ENCODE measurements around the gene HEATR5A.
"Not testable (repeated sequence)": the region's sequence is repeated elsewhere in the genome, so short reads cannot be mapped to it uniquely, and the experiment has no call there.

HEATR5A gene

GRCh38 chr14:31251028-31251958 is 169.1 kb downstream of the HEATR5A start:
- H3K4me3 ChIP-seq (ENCODE audit: low read depth, low read length), result no peak overlapping the region
- no peak for DNase-seq (ENCODE audit: low read depth)
- TF ChIP-seq MYC (IDR thresholded peaks at IDR 0.05; ENCODE audit: low read depth, low read length), result no peak
- TF ChIP-seq MAX (IDR thresholded peaks at IDR 0.05; ENCODE audit: low read depth, low read length), result no peak
- no peak for TF ChIP-seq POLR2A (IDR thresholded peaks at IDR 0.05; ENCODE audit: extremely low read depth, insufficient read length)
- TF ChIP-seq, protein P1, sequence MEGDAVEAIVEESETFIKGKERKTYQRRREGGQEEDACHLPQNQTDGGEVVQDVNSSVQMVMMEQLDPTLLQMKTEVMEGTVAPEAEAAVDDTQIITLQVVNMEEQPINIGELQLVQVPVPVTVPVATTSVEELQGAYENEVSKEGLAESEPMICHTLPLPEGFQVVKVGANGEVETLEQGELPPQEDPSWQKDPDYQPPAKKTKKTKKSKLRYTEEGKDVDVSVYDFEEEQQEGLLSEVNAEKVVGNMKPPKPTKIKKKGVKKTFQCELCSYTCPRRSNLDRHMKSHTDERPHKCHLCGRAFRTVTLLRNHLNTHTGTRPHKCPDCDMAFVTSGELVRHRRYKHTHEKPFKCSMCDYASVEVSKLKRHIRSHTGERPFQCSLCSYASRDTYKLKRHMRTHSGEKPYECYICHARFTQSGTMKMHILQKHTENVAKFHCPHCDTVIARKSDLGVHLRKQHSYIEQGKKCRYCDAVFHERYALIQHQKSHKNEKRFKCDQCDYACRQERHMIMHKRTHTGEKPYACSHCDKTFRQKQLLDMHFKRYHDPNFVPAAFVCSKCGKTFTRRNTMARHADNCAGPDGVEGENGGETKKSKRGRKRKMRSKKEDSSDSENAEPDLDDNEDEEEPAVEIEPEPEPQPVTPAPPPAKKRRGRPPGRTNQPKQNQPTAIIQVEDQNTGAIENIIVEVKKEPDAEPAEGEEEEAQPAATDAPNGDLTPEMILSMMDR (IDR thresholded peaks at IDR 0.05; ENCODE audit: low read depth, low read length), result no peak

- H3K4me3 ChIP-seq (ENCODE audit: low read depth, low read length), result no peak overlapping the region
- TF ChIP-seq, protein P1 (IDR thresholded peaks at IDR 0.05; ENCODE audit: low read depth, low read length), result no peak
- no peak for DNase-seq (ENCODE audit: low read depth)
Observed at GRCh38 chr14:31244626-31245025, 175.7 kb downstream of the HEATR5A start.

- no peak for DNase-seq (ENCODE audit: low read depth)
- H3K4me3 ChIP-seq (ENCODE audit: low read depth, low read length), result no peak overlapping the region
- TF ChIP-seq, protein P1 (IDR thresholded peaks at IDR 0.05; ENCODE audit: low read depth, low read length), result no peak
- TF ChIP-seq POLR2A (IDR thresholded peaks at IDR 0.05; ENCODE audit: extremely low read depth, insufficient read length), result no peak
- no peak for TF ChIP-seq MYC (IDR thresholded peaks at IDR 0.05; ENCODE audit: low read depth, low read length)
- no peak for TF ChIP-seq MAX (IDR thresholded peaks at IDR 0.05; ENCODE audit: low read depth, low read length)
Observed at GRCh38 chr14:31243860-31244259, 176.5 kb downstream of the HEATR5A start.

DNA sequence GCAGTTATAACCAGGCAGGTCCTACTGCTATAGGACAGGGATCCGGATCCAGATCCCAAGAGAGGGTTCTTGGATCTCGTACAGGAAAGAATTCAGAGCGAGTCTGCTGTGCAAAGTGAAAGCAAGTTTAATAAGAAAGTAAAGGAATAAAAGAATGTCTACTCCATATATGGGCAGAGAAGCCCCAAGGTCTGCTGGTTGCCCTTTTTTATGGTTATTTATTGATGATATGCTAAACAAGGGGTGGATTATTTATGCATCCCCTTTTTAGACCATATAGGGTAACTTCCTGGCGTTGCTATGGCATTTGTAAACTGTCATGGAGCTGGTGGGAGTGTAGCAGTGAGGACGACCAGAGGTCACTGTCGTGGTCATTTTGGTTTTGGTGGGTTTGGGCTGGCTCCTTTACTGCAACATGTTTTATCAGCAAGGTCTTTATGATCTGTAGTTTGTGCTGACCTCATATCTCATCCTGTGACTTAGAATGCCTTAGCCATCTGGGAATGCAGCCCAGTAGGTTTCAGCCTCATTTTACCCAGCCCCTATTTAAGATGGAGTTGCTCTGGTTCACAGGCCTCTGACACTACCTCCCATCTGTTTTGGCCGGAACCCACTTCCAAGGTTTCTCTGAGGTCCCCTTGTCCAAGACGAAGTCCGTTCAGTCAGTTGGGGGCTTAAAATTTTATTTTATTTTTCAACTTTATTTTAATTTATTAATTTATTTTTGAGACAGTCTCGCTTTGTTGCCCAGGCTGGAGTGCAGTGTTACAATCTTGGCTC is 178.0 kb downstream of the HEATR5A start:
- DNase-seq (ENCODE audit: low read depth), result peak; percentile 79

More for the DNA sequence above, 178.0 kb downstream of the HEATR5A start:
- H3K4me3 ChIP-seq (ENCODE audit: low read depth, low read length), result not testable (repeated sequence)

All from NB4 (cell line).